KG1 (cell line): Measurements from ENCODE around the gene TMEM42.

Source experiments
- DNase-seq: peaks from one replicate; lab custom pipeline; 2025; lab: John Stamatoyannopoulos, UW

Gene TMEM42

GRCh38 chr3:44910693-44911092 lies 49.0 kb downstream of the TMEM42 start:
- no peak for DNase-seq

GRCh38 chr3:44913868-44914468 lies 52.3 kb downstream of the TMEM42 start:
- peak; percentile 35 for DNase-seq

- no peak for DNase-seq
These were observed 53.2 kb downstream of the TMEM42 start for GRCh38 chr3:44914936-44915335.
